IPS DF 4.7 (cell line): ENCODE results near the gene NOC2L.

Experiments used
- DNase-seq: peaks from one replicate; pipeline ENCODE4 v3.0.0-alpha.2; 2013; ENCODE audit warnings: low spot score; ENCODE audit errors: extremely low read depth

NOC2L gene

GRCh38 chr1:916173-917075 lies 42.6 kb downstream of the NOC2L start:
- no peak for DNase-seq

GRCh38 chr1:915295-916172 lies 43.5 kb downstream of the NOC2L start:
- no peak for DNase-seq

- no peak for DNase-seq
These were observed 44.2 kb downstream of the NOC2L start for GRCh38 chr1:914891-915280.

GRCh38 chr1:914131-914890 lies 44.7 kb downstream of the NOC2L start:
- no peak for DNase-seq

- no peak for DNase-seq
These were observed 45.4 kb downstream of the NOC2L start for GRCh38 chr1:913491-914130.

GRCh38 chr1:912740-913301 lies 46.2 kb downstream of the NOC2L start:
- no peak for DNase-seq

GRCh38 chr1:911875-912739 lies 46.9 kb downstream of the NOC2L start:
- no peak for DNase-seq

GRCh38 chr1:910881-911721 lies 48.0 kb downstream of the NOC2L start:
- no peak for DNase-seq

GRCh38 chr1:910311-910880 lies 48.7 kb downstream of the NOC2L start:
- DNase-seq = no peak

GRCh38 chr1:909861-910310 lies 49.2 kb downstream of the NOC2L start:
- no peak for DNase-seq

- no peak for DNase-seq
These were observed 50.4 kb downstream of the NOC2L start for GRCh38 chr1:908661-909060.

GRCh38 chr1:907611-908451 lies 51.2 kb downstream of the NOC2L start:
- no peak for DNase-seq

- no peak for DNase-seq
These were observed 52.2 kb downstream of the NOC2L start for GRCh38 chr1:906600-907420.

GRCh38 chr1:905811-906599 lies 53.1 kb downstream of the NOC2L start:
- no peak for DNase-seq

- no peak for DNase-seq
These were observed 53.8 kb downstream of the NOC2L start for GRCh38 chr1:905071-905749.
